Endothelial cell of umbilical vein (primary cell): ENCODE measurements around the gene SPTLC3. TPM values are rescaled to one million over a fixed set of nuclear protein-coding genes. Genes with fewer than 3 reads are reported as not detected.

Experiments
- BruUV-seq: library from RNA; stranded (reverse); fragments of 400-500 nt; replicated peaks from 2 replicates; lab custom pipeline; 2021; lab: Mats Ljungman, UMichigan
- CTCF ChIA-PET: fragments of 300-600, 350-600 bp; sonication (Branson Sonifier 250); formaldehyde crosslinking; loops from one replicate; lab custom pipeline; 2021; ENCODE audit warnings: antibody characterized with exemption, inconsistent platforms; lab: Charles Lee
- POLR2A ChIA-PET: fragments of 300-600, 350-600 bp; sonication (Branson Sonifier 250); formaldehyde crosslinking; loops from one replicate; lab custom pipeline; 2021; ENCODE audit warnings: antibody characterized with exemption, inconsistent platforms; lab: Charles Lee
- DNase-seq: peaks from one replicate; pipeline ENCODE4 v3.0.0-alpha.2; 2011; ENCODE audit warnings: low read depth, low spot score
- FAIRE-seq: peaks from 2 replicates; lab custom pipeline; 2011; peaks lifted over from hg19 to GRCh38; lab: Jason Lieb, UNC
- H2AFZ ChIP-seq: 2 replicates; pipeline ENCODE4 v1.6.0; 2012; ENCODE audit warnings: low read depth, low read length, control low read depth, inconsistent platforms
- H3K27ac ChIP-seq: 2 replicates; pipeline ENCODE4 v1.5.1; 2011; ENCODE audit warnings: low read depth, mild to moderate bottlenecking, control low read depth, low read length, moderate library complexity; ENCODE audit not compliant: insufficient read depth
- H3K27me3 ChIP-seq, 2 experiments: 2 replicates each; pipeline versions ENCODE4 v1.6.0 to v1.6.1; 2011; ENCODE audit warnings: low read length in 2 of 2, mixed read lengths in 1 of 2; ENCODE audit not compliant: control insufficient read depth in 2 of 2, insufficient read depth in 2 of 2
- H3K36me3 ChIP-seq, 2 experiments: 2 replicates in 1 of 2; 3 replicates in 1 of 2; pipeline ENCODE4 v1.5.1; 2011; ENCODE audit warnings: low read length in 2 of 2, mild to moderate bottlenecking in 1 of 2, moderate library complexity in 1 of 2; ENCODE audit not compliant: control insufficient read depth in 2 of 2, insufficient read depth in 2 of 2; ENCODE audit errors: extremely low read depth in 1 of 2
- H3K4me1 ChIP-seq: 3 replicates; pipeline ENCODE4 v1.5.1; 2011; ENCODE audit warnings: mild to moderate bottlenecking, low read length; ENCODE audit not compliant: control insufficient read depth, insufficient read depth; ENCODE audit errors: extremely low read depth
- H3K4me2 ChIP-seq: 2 replicates; pipeline ENCODE4 v1.6.1; 2011; ENCODE audit warnings: low read length, control low read depth, mixed read lengths; ENCODE audit not compliant: insufficient read depth
- H3K4me3 ChIP-seq, 3 experiments: fragments of 200-600 bp in 1 of 3; sonication (generic), shearing (Covaris generic) in 1 of 3; replicated peaks in 1 of 3; 2 replicates each; pipeline ENCODE4 v1.5.1; 2011 to 2016; ENCODE audit warnings: control low read depth in 3 of 3, low read length in 3 of 3, mild to moderate bottlenecking in 2 of 3, inconsistent platforms in 1 of 3, low read depth in 1 of 3, moderate library complexity in 1 of 3; ENCODE audit not compliant: insufficient read depth in 1 of 3
- H3K79me2 ChIP-seq: 2 replicates; pipeline ENCODE4 v1.6.0; 2012; ENCODE audit warnings: low read length, inconsistent platforms; ENCODE audit not compliant: control insufficient read depth, insufficient read depth
- H3K9ac ChIP-seq: replicated peaks from 2 replicates; pipeline ENCODE3; 2011; ENCODE audit warnings: low read length, control low read depth; ENCODE audit not compliant: insufficient read depth; ENCODE audit errors: extremely low read depth
- H3K9me1 ChIP-seq: replicated peaks from 3 replicates; pipeline ENCODE4 v1.6.0; 2011; ENCODE audit warnings: mild to moderate bottlenecking, low read length; ENCODE audit not compliant: control insufficient read depth, insufficient read depth; ENCODE audit errors: extremely low read depth
- H3K9me3 ChIP-seq: replicated peaks from 2 replicates; pipeline ENCODE4 v1.5.1; 2012; ENCODE audit warnings: low read length, inconsistent platforms; ENCODE audit not compliant: control insufficient read depth, insufficient read depth
- H4K20me1 ChIP-seq: replicated peaks from 2 replicates; pipeline ENCODE3; 2011; ENCODE audit warnings: mild to moderate bottlenecking, low read length; ENCODE audit not compliant: control insufficient read depth, insufficient read depth; ENCODE audit errors: extremely low read depth
- CTCF ChIP-seq, 2 donors: IDR thresholded peaks; 1 replicate in 1 of 2; 2 replicates in 1 of 2; pipeline ENCODE4 v1.5.1; 2011; ENCODE audit warnings: low read length in 2 of 2, mild to moderate bottlenecking in 2 of 2, moderate library complexity in 2 of 2, control low read depth in 1 of 2, inconsistent platforms in 1 of 2, low read depth in 1 of 2; ENCODE audit not compliant: insufficient read depth in 1 of 2; ENCODE audit errors: extremely low read depth in 1 of 2
- EZH2 ChIP-seq: IDR thresholded peaks from 2 replicates; pipeline ENCODE4 v1.6.1; 2012; ENCODE audit warnings: borderline replicate concordance, low read depth, mild to moderate bottlenecking, moderate library complexity, low read length, inconsistent platforms; ENCODE audit not compliant: severe bottlenecking
- FOS ChIP-seq: IDR thresholded peaks from 2 replicates; pipeline ENCODE4 v1.6.1; 2011; ENCODE audit warnings: mild to moderate bottlenecking, low read length, moderate library complexity, borderline replicate concordance; ENCODE audit not compliant: insufficient read depth
- GATA2 ChIP-seq: IDR thresholded peaks from 2 replicates; pipeline ENCODE4 v1.7.0; 2011; ENCODE audit warnings: low read depth, mild to moderate bottlenecking, moderate library complexity, mixed read lengths, low read length; ENCODE audit not compliant: insufficient read length, insufficient read depth
- JUN ChIP-seq: IDR thresholded peaks from 2 replicates; pipeline ENCODE4 v1.6.1; 2011; ENCODE audit warnings: borderline replicate concordance, low read depth; ENCODE audit not compliant: insufficient read length, insufficient read depth
- MAX ChIP-seq: IDR thresholded peaks from 2 replicates; pipeline ENCODE4 v1.6.1; 2011; ENCODE audit not compliant: insufficient read depth, insufficient read length
- MYC ChIP-seq: IDR thresholded peaks from one replicate; pipeline ENCODE4 v1.6.1; 2011; ENCODE audit warnings: mild to moderate bottlenecking, low read depth, low read length
- POLR2A ChIP-seq: IDR thresholded peaks from 2 replicates; pipeline ENCODE4 v1.6.1; 2012; ENCODE audit warnings: low read depth, mild to moderate bottlenecking, control low read depth, low read length
- POLR2AphosphoS5 ChIP-seq: IDR thresholded peaks from 2 replicates; pipeline ENCODE4 v1.6.1; 2012; ENCODE audit warnings: low read depth, mild to moderate bottlenecking, control low read depth, low read length, moderate library complexity; ENCODE audit not compliant: insufficient read depth
- dilution Hi-C: fragments of 300-500 bp; cut with MboI; formaldehyde crosslinking; loops from one replicate; pipeline ENCODE4 v1.15.0; 2019; ENCODE audit warnings: low sequenced_read_pairs; ENCODE audit not compliant: extremely low pct_ligation_motif_present
- intact Hi-C: fragments of 100-400 bp; cut with micrococcal nuclease; formaldehyde crosslinking; loops from one replicate; pipeline ENCODE4 v1.10.0; 2022
- polyA plus RNA-seq, 4 experiments: library from polyadenylated mRNA; depleted of rRNA in 3 of 4; stranded (reverse) in 3 of 4; unstranded in 1 of 4; fragments of >200 nt; gene quantifications; 2 replicates each; pipeline versions ENCODE4 v1.2.1 to v1.2.3, GENCODE V29; 2011 to 2012; ENCODE audit warnings: missing spikeins in 1 of 4
- total RNA-seq: library from RNA; stranded (reverse); gene quantifications from 2 replicates; pipeline ENCODE4 v1.2.3, GENCODE V29; 2021

SPTLC3 gene
- total and polyA plus RNA-seq, 2 donors (not counting 3 experiments of a cell fraction or from before 2014, with no cell fraction given), result 0.29 to 0.35 TPM

GRCh38 chr20:13017235-13017634 is 8.5 kb downstream of the SPTLC3 start:
- BruUV-seq, result no TSS peak
- Histone ChIP-seq H2AFZ (no peak overlapping the region), H3K36me3 (no peaks in the 10 kb centered on the region), H3K9ac (no peak overlapping the region), H3K9me3 (no peaks in the 10 kb centered on the region), H3K4me2 (no peak overlapping the region), H3K4me3 (no peak overlapping the region), H3K79me2 (no peaks in the 10 kb centered on the region), H3K9me1 (no peaks in the 10 kb centered on the region), H3K4me1 (no peaks in the 10 kb centered on the region), H3K27me3 (peaks cover 0 to 1% of the 10 kb centered on the region in 2 experiments), H4K20me1 (no peaks in the 10 kb centered on the region), H3K27ac (no peak overlapping the region)
- ChIA-PET CTCF (no interaction called here), POLR2A (no interaction called here)
- dilution Hi-C loops (no loop called here), intact Hi-C loops (no loop called here)
- DNase-seq (no peak), FAIRE-seq (no peak)
- TF ChIP-seq FOS (no peak), EZH2 (no peak), MAX (no peak), POLR2AphosphoS5 (no peak), POLR2A (no peak), GATA2 (no peak), MYC (no peak), CTCF (IDR thresholded peaks at IDR 0.05; ENCODE audit: extremely low read depth in 1 of 2, insufficient read depth in 1 of 2, low read depth in 1 of 2, low read length in 2 of 2) (no peak), JUN (no peak)
